ENCODE results near the gene CIPC.

Gene CIPC

GRCh38 chr14:77103951-77104350, 5.9 kb downstream of the CIPC start:
- no peak for DNase-seq

- no peak for DNase-seq
Observed at GRCh38 chr14:77104393-77104792, 6.3 kb downstream of the CIPC start.

- DNase-seq: no peak
Observed at GRCh38 chr14:77105145-77105939, 7.3 kb downstream of the CIPC start.

- no peak for DNase-seq
Observed at GRCh38 chr14:77106666-77107065, 8.6 kb downstream of the CIPC start.

GRCh38 chr14:77107228-77107627, 9.2 kb downstream of the CIPC start:
- DNase-seq: no peak

- no peak for DNase-seq
Observed at GRCh38 chr14:77108753-77109152, 10.7 kb downstream of the CIPC start.

GRCh38 chr14:77109656-77110055, 11.6 kb downstream of the CIPC start:
- DNase-seq: no peak

GRCh38 chr14:77110286-77110685, 12.2 kb downstream of the CIPC start:
- DNase-seq: no peak

- no peak for DNase-seq
Observed at GRCh38 chr14:77111021-77111420, 13.0 kb downstream of the CIPC start.

- no peak for DNase-seq
Observed at GRCh38 chr14:77113644-77114043, 15.6 kb downstream of the CIPC start.

GRCh38 chr14:77114609-77115008, 16.6 kb downstream of the CIPC start:
- no peak for DNase-seq

- no peak for DNase-seq
Observed at GRCh38 chr14:77116172-77116817, 18.2 kb downstream of the CIPC start.

GRCh38 chr14:77119851-77120250, 21.8 kb downstream of the CIPC start:
- DNase-seq: no peak

- no peak for DNase-seq
Observed at GRCh38 chr14:77120771-77121743, 23.0 kb downstream of the CIPC start.

GRCh38 chr14:77122526-77123125, 24.6 kb downstream of the CIPC start:
- DNase-seq: no peak

- DNase-seq: no peak
Observed at GRCh38 chr14:77123381-77124325, 25.6 kb downstream of the CIPC start.

GRCh38 chr14:77124345-77125280, 26.6 kb downstream of the CIPC start:
- DNase-seq: no peak

GRCh38 chr14:77125281-77125801, 27.3 kb downstream of the CIPC start:
- no peak for DNase-seq

GRCh38 chr14:77125823-77126325, 27.8 kb downstream of the CIPC start:
- DNase-seq: no peak

- no peak for DNase-seq
Observed at GRCh38 chr14:77126461-77126990, 28.5 kb downstream of the CIPC start.

Measured in HCEC 1CT (cell line).